Urothelium cell line (cell line): ENCODE measurements around the gene BAG3.
"Not testable (repeated sequence)": the region's sequence is repeated elsewhere in the genome, so short reads cannot be mapped to it uniquely, and the experiment has no call there.

ENCODE experiments used
- DNase-seq: peaks from one replicate; pipeline ENCODE4 v3.0.0; 2011; ENCODE audit warnings: low spot score, mixed read lengths
- FAIRE-seq: peaks from 2 replicates; lab custom pipeline; 2011; peaks lifted over from hg19 to GRCh38; lab: Jason Lieb, UNC

The BAG3 gene

DNA sequence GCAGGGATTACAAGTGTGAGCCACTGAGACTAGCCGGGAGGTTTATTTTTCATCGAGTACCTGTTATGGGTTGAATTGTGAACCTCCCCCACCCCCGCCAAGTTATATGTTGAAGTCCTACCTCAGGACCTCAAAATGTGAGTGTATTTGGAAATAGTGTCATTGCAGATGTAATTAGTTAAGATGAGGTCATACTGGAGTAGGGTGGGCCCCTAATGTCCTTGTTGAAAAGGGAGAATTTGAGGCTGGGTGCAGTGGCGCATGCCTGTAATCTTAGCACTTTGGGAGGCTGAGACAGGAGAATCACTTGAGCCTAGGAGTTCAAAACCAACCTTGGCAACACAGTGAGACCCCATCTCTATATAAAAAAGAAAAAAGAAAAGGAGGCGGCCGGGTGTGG lies 10.8 kb upstream of the BAG3 start:
- FAIRE-seq: no peak

DNA sequence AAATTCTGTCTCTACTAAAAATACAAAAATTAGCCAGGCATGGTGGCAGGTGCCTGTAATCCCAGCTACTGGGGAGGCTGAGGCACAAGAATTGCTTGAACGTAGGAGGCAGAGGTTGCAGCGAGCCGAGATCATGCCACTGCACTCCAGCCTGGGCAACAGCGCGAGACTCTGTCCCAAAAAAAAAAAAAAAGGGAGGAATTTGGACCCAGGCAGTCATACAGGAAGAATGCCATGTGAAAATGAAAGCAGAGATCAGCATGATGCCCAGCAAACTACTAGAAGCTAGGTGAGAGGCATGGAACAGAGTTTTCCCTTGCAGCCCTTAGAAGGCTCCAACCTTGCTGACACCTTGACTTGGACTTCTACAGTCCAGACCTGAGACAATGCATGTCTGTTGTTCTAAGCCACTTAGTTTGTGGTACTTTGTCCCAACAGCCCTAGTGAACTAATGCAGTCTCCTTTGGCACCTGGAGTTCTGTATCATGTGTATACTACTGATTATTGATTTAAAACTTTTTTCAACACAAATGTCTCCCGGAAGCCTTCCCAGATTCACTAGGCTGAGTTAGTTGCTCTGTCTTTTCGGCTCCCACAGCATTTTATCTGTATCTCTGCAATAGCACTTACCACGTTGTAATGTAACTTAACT lies 10.2 kb upstream of the BAG3 start:
- FAIRE-seq (no peak), DNase-seq (no peak)

More for the DNA sequence above, 10.8 kb upstream of the BAG3 start:
- no peak for DNase-seq

DNA sequence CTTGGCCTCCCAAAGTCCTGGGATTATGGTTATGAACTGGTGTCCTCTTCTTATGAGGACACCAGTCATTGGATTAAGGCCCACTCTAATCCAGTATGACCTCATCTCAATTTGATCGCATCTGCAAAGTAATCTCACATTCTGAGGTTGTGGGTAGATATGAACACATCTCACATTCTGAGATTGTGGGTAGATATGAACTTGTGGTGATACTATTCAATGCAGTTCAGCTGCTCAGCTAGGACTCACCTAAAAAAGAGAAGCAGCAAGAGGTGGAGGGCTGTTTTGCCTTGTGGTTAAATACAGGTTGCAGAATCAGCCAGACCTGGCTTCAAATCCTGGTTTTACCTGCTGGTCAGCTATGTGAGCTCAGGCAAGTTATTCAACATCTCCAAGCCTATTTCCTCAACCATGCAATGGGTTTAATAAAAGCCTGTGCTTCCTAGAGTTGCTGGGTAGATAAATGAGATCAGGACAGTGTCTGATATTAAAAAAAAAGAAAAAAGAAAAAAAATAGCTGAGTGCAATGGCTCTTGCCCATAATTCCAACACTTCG lies 8.5 kb upstream of the BAG3 start:
- FAIRE-seq (no peak), DNase-seq (no peak)

DNA sequence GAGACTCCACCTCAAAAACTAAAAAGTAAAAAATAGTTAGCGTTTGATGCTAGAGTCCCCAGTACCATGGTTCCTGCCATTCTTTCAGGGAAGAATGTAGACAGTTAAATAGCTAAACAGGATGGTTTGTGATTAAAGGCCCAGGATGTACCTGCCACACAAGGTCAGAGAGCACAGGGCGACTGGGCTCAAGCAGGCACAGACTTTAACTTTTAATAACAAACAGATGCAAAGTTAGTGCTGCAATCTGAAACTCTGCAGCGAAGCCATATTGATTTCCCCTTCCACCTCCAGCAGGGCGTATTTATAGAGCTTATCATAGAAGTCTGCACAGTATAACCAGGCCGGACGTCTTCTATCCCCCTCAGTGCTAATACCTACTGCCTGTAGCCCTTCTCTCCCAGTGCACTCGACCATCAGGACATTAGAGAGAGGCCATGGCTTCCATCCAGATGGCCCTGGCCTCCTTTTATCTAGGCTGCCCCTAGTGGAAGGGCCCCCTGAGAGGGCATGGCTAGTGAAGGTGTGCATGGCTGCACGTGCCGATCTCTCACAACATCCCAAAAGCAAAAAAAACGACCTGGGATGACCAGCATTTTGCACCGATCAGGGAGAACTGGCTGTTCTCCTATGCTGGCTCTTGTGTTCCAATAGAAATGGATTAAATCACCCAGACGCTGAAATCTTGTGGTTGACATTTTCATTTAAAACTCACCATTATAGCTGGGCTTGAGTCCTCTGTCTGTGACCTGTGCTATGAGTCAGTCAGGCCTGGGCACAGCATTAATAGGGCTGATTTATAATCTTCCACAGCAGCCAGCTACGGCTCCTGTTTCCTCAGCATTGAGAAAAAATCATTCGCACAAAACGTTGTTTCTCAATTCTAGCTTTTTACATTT lies 7.6 kb upstream of the BAG3 start:
- FAIRE-seq (no peak), DNase-seq (no peak)

DNA sequence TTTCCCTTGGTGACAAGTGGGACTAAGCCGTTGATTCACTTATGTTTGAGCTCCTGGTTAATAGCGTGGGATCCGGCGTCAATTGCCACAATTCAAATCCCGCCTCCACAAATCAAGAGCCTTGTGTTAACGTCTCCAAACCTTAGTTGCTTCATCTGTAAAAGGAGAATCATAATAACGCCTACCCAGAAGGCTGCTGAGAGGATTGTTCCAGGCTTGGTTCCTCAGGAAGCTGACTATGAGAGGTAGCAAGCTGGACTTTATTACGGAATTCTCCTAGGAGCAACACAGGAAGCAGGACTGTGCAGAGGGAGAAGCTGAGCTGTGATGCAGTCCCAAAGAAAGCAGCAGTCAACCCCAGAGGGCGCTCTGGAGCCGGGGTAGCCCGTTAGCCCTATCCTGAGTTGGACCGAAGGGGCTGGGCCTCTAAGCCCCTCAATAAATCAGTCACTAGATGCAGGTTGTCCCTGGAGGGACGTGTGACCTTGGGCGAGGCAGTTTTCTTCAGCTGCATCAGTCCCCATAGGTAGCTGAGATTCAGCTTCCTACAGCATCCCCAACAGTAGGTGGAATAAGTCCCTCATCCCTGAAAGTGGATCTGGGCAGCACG lies 6.9 kb upstream of the BAG3 start:
- no peak for DNase-seq
- no peak for FAIRE-seq

DNA sequence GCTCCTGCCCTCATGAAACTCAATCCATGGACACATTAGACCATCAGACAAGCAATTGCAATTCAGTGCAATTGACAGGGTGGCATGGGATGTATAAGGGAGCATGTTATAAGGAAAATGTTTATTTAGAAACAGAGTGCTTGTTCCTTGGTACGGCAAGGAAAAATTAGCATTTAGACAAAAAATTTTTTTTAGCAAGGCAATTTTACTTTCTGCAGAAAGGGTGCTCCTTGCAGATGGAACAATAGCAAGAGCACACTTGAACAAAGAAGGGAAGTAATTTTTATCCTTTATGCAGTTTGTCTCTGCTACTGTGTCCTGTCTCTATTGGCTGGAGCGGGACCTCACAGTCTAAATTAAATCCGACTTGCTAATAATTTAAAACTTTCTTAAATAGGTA lies 6.2 kb upstream of the BAG3 start:
- DNase-seq (no peak), FAIRE-seq (no peak)

DNA sequence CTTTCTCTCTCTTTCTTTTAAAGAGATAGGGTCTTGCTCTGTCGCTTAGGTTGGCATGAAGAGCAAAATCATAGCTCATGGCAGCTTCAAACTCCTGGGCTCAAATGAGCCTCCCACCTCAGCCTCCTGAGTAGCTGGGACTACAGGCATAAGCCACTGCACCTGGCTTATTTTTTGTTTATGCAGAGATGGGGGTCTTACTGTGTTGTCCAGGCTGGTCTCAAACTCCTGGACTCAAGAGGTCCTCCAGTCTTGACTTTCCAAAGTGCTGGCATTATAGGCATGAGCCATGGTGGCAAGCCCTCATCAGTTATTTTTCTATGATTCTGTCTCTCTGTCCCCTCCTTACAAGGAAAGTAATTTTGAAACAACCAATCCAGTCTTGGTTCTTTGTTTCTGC lies 1.1 kb upstream of the BAG3 start:
- DNase-seq: no peak
- FAIRE-seq: no peak

DNA sequence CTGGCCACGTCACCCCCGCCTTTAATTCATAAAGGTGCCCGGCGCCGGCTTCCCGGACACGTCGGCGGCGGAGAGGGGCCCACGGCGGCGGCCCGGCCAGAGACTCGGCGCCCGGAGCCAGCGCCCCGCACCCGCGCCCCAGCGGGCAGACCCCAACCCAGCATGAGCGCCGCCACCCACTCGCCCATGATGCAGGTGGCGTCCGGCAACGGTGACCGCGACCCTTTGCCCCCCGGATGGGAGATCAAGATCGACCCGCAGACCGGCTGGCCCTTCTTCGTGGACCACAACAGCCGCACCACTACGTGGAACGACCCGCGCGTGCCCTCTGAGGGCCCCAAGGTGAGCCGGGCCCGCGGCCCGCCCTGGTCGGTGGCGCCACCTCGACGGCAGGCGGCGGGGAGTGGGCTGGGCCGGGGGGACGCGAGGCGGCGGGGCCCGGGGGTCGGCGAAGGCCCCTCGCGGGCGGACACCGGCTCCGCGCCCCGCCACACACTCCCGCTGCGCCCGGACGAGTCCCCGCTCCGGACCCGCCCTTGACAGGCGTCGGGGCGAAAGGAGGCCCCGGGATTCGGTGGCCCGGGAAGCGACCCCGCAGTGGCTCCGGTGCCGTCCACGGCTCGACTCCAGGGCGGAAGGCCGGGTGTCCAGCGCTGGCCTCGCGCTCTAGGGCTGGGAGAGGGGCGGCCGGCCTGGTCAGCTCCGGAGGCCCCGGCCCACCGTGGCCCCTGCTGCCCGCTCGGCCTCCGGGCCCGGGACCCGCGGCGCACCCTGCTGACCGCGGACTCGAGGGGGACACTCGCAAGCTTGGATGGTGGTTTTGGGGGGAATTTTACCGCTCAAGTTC lies 557 bp downstream of the BAG3 start:
- DNase-seq (peak; percentile 13), FAIRE-seq (no peak)

DNA sequence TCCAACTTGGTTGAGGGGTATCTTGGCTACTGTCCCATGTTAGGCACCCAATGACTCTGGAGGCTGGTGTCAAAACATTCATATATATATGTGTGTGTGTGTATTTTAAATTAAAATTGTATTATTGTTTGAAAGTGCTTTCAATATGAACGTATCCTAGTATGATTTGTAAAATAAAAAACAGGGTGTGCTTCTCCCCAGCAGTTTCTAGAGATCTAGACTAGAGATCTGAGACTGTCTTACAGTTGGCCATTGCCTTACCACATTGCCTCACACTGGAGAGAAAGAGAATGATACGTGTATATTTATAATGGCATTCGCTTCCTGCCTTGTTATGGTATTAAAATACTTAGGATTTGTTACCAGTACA lies 1.2 kb downstream of the BAG3 start:
- FAIRE-seq (no peak), DNase-seq (peak; percentile 41)

DNA sequence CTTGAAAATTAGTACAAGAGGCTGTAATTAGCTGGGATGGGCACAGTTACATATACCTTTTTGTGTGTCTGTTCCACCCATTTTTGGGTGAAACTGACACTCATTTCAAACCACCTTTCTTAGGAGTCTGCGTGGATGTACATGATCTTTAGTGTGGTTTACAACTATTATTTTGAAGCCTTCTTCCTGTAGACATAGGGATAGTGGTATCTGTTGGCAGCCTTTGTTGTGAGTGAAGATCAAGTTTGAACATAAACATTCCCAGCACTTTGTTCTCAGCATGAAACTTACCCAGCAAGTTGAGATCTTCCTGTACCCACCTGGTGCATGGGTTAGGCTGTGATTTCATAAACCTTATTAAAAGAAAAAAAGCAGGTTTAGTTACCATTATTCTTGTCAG lies 2.0 kb downstream of the BAG3 start:
- DNase-seq (no peak), FAIRE-seq (no peak)

DNA sequence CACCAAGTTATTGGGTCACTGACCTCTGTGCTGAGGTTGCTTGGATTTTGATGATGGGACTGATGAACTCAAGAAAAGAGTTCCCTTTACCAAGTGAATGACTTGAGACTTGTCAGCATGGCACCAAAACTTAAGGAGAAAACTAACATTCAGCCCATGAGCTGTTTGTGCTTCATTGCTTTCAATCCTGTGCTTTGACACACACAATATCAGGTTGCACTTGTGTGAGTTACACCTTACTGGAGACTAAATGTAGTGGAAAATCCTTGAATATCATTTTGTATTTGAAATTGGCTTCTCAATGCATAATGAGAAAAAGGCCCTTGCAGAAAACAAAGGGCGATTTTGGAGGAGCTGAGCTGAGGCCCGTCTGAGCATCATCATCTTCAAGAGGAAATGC lies 2.7 kb downstream of the BAG3 start:
- FAIRE-seq (no peak), DNase-seq (no peak)

DNA sequence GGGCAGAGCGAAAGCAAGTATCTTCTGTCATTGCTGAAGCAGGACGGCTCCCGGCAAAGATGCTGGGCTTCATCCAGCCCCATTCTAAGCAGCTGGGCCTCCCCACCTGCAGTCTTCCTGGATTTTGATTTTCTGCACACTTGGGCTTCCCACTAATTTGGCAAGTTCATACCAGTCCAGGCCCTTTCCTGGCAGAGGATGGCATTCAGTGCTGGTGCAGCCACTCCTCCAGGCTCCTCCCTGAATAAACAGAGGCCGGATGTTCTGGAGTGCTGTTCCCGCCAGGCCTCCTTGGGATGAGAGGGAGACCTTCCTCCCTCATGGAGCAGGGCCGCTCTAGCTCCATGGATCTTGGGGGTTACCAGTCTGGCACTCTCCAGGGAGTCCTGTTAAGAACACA lies 3.4 kb downstream of the BAG3 start:
- FAIRE-seq (no peak), DNase-seq (no peak)

DNA sequence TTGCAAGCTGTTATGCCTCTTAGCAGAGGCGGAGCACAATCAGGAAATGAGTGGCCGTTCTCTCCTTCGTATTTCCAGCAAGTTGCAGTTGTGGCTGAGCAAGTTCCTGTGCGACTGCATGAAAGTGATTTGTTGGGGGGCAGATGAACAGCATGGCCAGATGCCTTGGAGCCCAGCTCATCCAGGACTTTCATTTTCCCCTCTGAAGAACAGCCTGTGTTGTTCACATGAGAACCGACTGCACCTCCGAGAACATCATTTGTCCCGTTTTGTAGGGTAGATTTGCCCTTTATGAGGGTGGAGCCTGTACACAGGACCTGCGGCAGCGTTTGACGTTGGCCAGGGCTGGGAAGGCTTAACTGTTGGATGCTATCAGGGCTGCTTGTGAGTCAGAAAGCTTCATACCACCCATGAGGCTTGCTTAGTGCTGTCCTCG lies 4.4 kb downstream of the BAG3 start:
- no peak for DNase-seq
- FAIRE-seq: no peak

DNA sequence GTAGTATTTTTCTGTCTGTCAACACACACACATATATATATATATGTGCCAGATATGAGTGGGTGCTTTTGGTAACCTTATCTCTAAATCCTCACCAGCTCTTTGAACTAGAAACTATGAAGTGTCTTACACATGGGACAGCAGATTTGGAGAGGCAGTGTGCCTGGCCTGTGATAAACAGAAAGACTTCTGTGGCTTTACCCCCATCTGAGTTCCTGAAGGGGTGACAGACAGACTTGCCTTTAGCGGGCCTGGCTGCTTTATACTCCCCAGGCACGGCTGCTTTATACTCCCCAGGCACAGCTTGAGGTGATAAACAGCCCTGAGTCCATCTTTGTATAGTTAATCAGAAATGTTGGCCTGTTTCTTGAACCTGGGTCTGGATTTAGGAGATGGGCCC lies 5.6 kb downstream of the BAG3 start:
- no peak for FAIRE-seq
- DNase-seq: no peak

DNA sequence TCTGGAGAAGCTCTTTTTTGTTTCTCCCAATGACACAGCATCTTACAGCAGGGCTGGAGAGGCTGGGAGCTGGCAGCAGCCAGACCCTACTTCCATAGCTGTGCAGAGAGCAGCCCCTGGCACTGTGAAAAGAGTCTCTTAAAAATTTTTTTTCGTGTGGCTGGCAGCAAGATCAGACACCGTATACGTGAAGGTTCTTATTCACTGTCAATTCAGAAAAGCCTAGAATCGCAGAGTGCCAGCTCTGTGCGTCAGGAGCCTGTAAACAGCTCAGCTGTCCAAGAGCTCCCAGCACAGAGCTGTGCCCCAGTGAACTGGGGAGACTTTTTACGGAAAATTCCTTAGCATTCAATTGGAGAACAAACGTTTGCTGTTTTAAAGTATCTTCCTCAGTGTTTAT lies 6.5 kb downstream of the BAG3 start:
- FAIRE-seq (no peak), DNase-seq (no peak)

DNA sequence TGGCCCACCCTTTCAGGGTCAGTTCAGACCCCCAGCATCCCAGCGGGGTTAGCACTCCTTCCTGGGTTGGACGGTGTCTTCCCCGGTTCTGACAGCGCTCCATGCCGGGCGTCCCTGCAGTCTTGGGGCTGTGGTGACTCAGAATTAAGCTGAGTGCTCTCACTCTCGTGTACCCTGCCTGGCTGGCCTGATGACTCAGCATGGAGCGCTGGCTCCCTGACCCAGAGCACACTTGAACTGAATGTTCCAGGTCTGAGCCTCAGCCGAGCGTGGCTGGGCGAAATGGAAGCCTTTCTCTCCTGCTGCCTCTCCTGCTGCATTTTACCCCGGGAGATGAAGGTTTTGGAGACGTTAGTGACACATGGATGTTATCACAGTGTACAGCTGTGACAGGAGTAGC lies 7.1 kb downstream of the BAG3 start:
- peak; percentile 72 for FAIRE-seq
- DNase-seq: peak; percentile 88

DNA sequence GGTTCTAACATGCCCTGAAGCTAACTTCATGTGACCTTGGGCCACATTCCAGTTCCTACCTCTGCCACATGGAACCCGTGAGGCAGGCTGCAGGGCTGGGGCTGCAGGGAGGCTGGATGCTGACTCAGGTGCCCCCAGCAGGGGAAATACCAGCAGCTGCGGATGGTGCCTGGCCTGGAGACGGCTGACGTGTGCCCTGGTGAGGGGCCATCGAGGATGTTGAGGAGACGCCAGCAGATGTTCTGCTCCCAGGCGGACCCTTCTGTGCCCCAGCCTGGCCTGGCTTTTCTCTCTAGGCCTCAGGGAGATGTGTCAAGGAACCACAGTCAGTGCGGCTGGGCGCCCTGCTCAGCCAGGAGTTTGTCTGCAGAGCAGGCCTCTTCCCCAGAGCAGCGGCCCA lies 8.8 kb downstream of the BAG3 start:
- DNase-seq (no peak), FAIRE-seq (no peak)

DNA sequence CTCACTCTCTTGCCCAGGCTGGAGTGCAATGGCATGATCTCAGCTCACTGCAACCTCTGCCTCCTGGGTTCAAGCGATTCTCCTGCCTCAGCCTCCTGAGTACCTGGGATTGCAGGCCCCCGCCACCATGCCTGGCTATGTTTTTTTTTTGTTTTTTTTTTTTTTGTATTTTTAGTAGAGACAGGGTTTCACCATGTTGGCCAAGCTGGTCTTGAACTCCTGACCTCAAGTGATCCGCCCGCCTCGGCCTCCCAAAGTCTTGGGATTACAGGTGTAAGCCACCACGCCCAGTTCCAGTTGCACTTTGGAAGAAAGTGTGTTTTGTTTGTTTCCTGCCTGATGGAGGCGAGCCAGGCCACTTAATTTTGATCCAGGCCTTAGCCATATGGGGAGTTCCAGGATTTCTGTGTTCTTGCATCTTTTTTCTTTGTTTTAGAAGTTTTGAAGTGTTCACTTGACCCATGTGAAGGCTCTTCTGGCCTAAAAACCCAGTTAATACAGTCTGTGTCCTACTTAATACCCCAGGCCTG lies 11.0 kb downstream of the BAG3 start:
- DNase-seq, FAIRE-seq: not testable (repeated sequence)

DNA sequence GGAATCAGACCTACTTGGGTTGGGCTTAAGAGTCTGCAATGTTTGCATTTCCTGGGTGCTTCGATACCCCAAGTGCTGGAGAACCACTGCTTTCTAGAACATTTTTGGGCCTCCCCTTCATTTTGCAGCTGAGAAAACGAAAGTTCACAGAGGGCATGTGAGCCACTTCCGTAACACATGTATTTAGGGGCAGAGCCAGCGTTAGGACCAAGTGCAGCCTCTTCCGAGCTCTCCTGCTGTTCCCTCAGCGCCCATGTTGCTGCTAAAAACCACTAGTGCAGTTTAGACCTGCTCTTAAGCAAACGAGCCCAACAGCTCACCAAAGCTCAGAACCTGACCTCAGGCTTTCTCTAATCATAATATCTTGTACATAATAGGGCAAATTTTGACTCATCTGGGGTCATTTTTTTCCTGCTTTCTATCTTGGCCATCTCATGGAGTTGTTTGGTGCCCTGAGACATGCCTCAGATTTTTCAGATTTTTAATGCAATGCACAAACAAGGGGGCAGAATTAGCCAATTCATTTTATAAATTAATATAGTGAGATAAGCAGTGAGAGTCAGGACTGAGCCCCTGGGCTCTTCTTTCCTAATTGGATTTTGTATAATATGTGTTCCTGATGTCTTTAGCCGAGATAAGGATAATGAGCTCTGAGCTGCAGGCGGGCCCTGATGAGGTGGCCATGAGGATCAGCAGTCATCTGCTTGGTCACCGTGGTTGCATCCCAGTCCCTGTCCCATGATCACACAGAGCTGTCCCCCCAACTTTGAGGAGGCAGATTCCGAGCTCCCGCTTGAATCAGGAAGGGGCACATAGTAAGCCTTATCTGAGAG lies 12.9 kb downstream of the BAG3 start:
- DNase-seq (no peak), FAIRE-seq (no peak)
